Natural killer cell treated with Interleukin-12 subunit alpha and Interleukin-12 subunit beta and Interleukin-15 and Interleukin-18, amount 100 ng/mL, for 72 hours (primary cell): ENCODE results near the gene TNFSF13B. TPM values are rescaled to one million over a fixed set of nuclear protein-coding genes. Genes with fewer than 3 reads are reported as not detected.
"Not testable (repeated sequence)": the region's sequence is repeated elsewhere in the genome, so short reads cannot be mapped to it uniquely, and the experiment has no call there.

Experiments used
- ATAC-seq, 2 donors: fragments of 150-1000 bp; cut with Tn5 transposase in 1 of 2; sonication (Bioruptor Pico), chemical (Tn5 transposase) in 1 of 2; 2 replicates each; pipeline ENCODE4 v1.10.0; 2021
- DNase-seq: peaks from one replicate; pipeline ENCODE4 v3.0.0; 2022; ENCODE audit warnings: low spot score
- H3K27ac Mint-ChIP-seq, 2 donors: 1 replicate in 1 of 2; 2 replicates in 1 of 2; pipeline ENCODE4 v1.8.0; 2022; ENCODE audit warnings: mixed read lengths in 2 of 2, mild to moderate bottlenecking in 1 of 2, moderate library complexity in 1 of 2
- H3K27me3 Mint-ChIP-seq, 2 donors: 1 replicate in 1 of 2; 2 replicates in 1 of 2; pipeline ENCODE4 v1.8.0; 2022; ENCODE audit warnings: mixed read lengths in 2 of 2
- H3K36me3 Mint-ChIP-seq: one replicate; pipeline ENCODE4 v1.8.0; 2022; ENCODE audit warnings: mixed read lengths
- H3K4me1 Mint-ChIP-seq, 2 donors: 1 replicate in 1 of 2; 2 replicates in 1 of 2; pipeline ENCODE4 v1.8.0; 2022; ENCODE audit warnings: low read depth in 2 of 2, mixed read lengths in 2 of 2, mild to moderate bottlenecking in 1 of 2
- H3K4me3 Mint-ChIP-seq: one replicate; pipeline ENCODE4 v1.8.0; 2022; ENCODE audit warnings: mixed read lengths
- H3K9me3 Mint-ChIP-seq: 2 replicates; pipeline ENCODE4 v1.8.0; 2022; ENCODE audit warnings: mixed read lengths
- total RNA-seq, 2 donors: library from RNA; stranded (reverse); gene quantifications; one replicate each; pipeline ENCODE4 v1.2.3, GENCODE V29; 2022

The TNFSF13B gene
- 1 to 10 TPM; 3.0 to 4.0 TPM for total RNA-seq

- Mint-ChIP-seq H3K36me3 (no peaks in the 10 kb centered on the region), H3K4me3 (peak within 1 kb of the TSS; percentile 85), H3K27me3 (no peaks in the 10 kb centered on the region), H3K4me1 (peaks cover 42 to 55% of the 10 kb centered on the region in 2 donors), H3K27ac (peak within 1 kb of the TSS; percentile 73 to 91), H3K9me3 (no peaks in the 10 kb centered on the region)
- DNase-seq (peak; percentile 66), ATAC-seq (peak; percentile 83 to 86)
Observed at GRCh38 chr13:108269601-108270328, at the start of gene TNFSF13B. TNFSF13B (plus strand) TSS chr13:108269718; CDS start chr13:108269896, 178 bp downstream.

GRCh38 chr13:108220041-108220440 lies 49.5 kb upstream of the TNFSF13B start:
- Mint-ChIP-seq H3K4me1 (peaks cover 28 to 39% of the 10 kb centered on the region in 2 donors), H3K27me3 (no peaks in the 10 kb centered on the region), H3K36me3 (no peaks in the 10 kb centered on the region), H3K27ac (peak overlapping the region; percentile 95 to 97), H3K9me3 (no peaks in the 10 kb centered on the region), H3K4me3 (peak overlapping the region; percentile 93)
- ATAC-seq (no peak), DNase-seq (no peak)

- DNase-seq (no peak), ATAC-seq (no peak)
- Mint-ChIP-seq H3K27ac (no peak overlapping the region), H3K27me3 (no peaks in the 10 kb centered on the region), H3K4me3 (no peak overlapping the region), H3K9me3 (no peaks in the 10 kb centered on the region), H3K36me3 (no peaks in the 10 kb centered on the region), H3K4me1 (peaks cover 42 to 50% of the 10 kb centered on the region in 2 donors)
Observed at GRCh38 chr13:108223687-108224503, 45.6 kb upstream of the TNFSF13B start.

GRCh38 chr13:108225440-108225839 lies 44.1 kb upstream of the TNFSF13B start:
- no peaks in the 10 kb centered on the region for H3K27me3 Mint-ChIP-seq
- H3K9me3 Mint-ChIP-seq, result no peaks in the 10 kb centered on the region
- peak in 1 of 2 donors; percentile 73 for ATAC-seq
- peaks cover 29 to 37% of the 10 kb centered on the region in 2 donors for H3K4me1 Mint-ChIP-seq
- peak overlapping the region; percentile 19 for H3K4me3 Mint-ChIP-seq
- H3K36me3 Mint-ChIP-seq, result no peaks in the 10 kb centered on the region
- DNase-seq, result no peak
- H3K27ac Mint-ChIP-seq, result no peak overlapping the region

- ATAC-seq, result peak in 1 of 2 donors; percentile 36
- H3K9me3 Mint-ChIP-seq, result no peaks in the 10 kb centered on the region
- no peak for DNase-seq
- H3K36me3 Mint-ChIP-seq, result no peaks in the 10 kb centered on the region
- H3K27me3 Mint-ChIP-seq, result no peaks in the 10 kb centered on the region
- H3K4me1 Mint-ChIP-seq, result peaks cover 29 to 32% of the 10 kb centered on the region in 2 donors
- peak overlapping the region in 1 of 2 donors; percentile 34 for H3K27ac Mint-ChIP-seq
- H3K4me3 Mint-ChIP-seq, result peak overlapping the region; percentile 19
Observed at GRCh38 chr13:108226184-108226583, 43.3 kb upstream of the TNFSF13B start.

GRCh38 chr13:108227651-108228272 lies 41.8 kb upstream of the TNFSF13B start:
- Mint-ChIP-seq H3K4me1 (peaks cover 29 to 32% of the 10 kb centered on the region in 2 donors), H3K27me3 (no peaks in the 10 kb centered on the region), H3K9me3 (no peaks in the 10 kb centered on the region), H3K36me3 (no peaks in the 10 kb centered on the region), H3K4me3 (no peak overlapping the region), H3K27ac (no peak overlapping the region)
- ATAC-seq, result no peak
- DNase-seq, result no peak

GRCh38 chr13:108230377-108230776 lies 39.1 kb upstream of the TNFSF13B start:
- DNase-seq, result no peak
- Mint-ChIP-seq H3K4me1 (peaks cover 16 to 22% of the 10 kb centered on the region in 2 donors), H3K36me3 (no peaks in the 10 kb centered on the region), H3K27me3 (no peaks in the 10 kb centered on the region), H3K9me3 (no peaks in the 10 kb centered on the region), H3K4me3 (no peak overlapping the region), H3K27ac (no peak overlapping the region)
- ATAC-seq, result no peak

GRCh38 chr13:108249150-108249549 lies 20.4 kb upstream of the TNFSF13B start:
- Mint-ChIP-seq H3K9me3 (peaks cover 15% of the 10 kb centered on the region), H3K4me1 (peaks cover 0 to 3% of the 10 kb centered on the region in 2 donors), H3K36me3 (peaks cover 27% of the 10 kb centered on the region), H3K27me3 (no peaks in the 10 kb centered on the region), H3K4me3 (no peak overlapping the region), H3K27ac (no peak overlapping the region)
- DNase-seq, result no peak
- no peak for ATAC-seq

- ATAC-seq (no peak), DNase-seq (no peak)
- Mint-ChIP-seq H3K4me1 (no peaks in the 10 kb centered on the region), H3K36me3 (no peaks in the 10 kb centered on the region), H3K4me3 (no peak overlapping the region), H3K27me3 (no peaks in the 10 kb centered on the region), H3K9me3 (no peaks in the 10 kb centered on the region), H3K27ac (no peak overlapping the region)
Observed at GRCh38 chr13:108257248-108257647, 12.3 kb upstream of the TNFSF13B start.

- Mint-ChIP-seq H3K27ac (no peak overlapping the region), H3K9me3 (no peaks in the 10 kb centered on the region), H3K36me3 (no peaks in the 10 kb centered on the region), H3K4me3 (no peak overlapping the region), H3K27me3 (no peaks in the 10 kb centered on the region), H3K4me1 (peaks cover 19 to 29% of the 10 kb centered on the region in 2 donors)
- ATAC-seq, result no peak
- no peak for DNase-seq
Observed at GRCh38 chr13:108263621-108264355, 5.7 kb upstream of the TNFSF13B start.

- Mint-ChIP-seq H3K4me3 (peak overlapping the region; percentile 78), H3K27ac (peak overlapping the region; percentile 81 to 91), H3K27me3 (no peaks in the 10 kb centered on the region), H3K4me1 (peaks cover 39 to 50% of the 10 kb centered on the region in 2 donors), H3K36me3 (no peaks in the 10 kb centered on the region), H3K9me3 (no peaks in the 10 kb centered on the region)
- no peak for DNase-seq
- no peak for ATAC-seq
Observed at GRCh38 chr13:108266321-108266990, 3.1 kb upstream of the TNFSF13B start.

GRCh38 chr13:108267347-108267746 lies 2.2 kb upstream of the TNFSF13B start:
- Mint-ChIP-seq H3K4me1 (peaks cover 40 to 54% of the 10 kb centered on the region in 2 donors), H3K27ac (peak overlapping the region; percentile 81 to 91), H3K27me3 (no peaks in the 10 kb centered on the region), H3K9me3 (no peaks in the 10 kb centered on the region), H3K36me3 (no peaks in the 10 kb centered on the region), H3K4me3 (no peak overlapping the region)
- DNase-seq (no peak), ATAC-seq (no peak)

GRCh38 chr13:108267855-108268254 lies 1.7 kb upstream of the TNFSF13B start:
- peak overlapping the region in 1 of 2 donors; percentile 91 for H3K27ac Mint-ChIP-seq
- not testable (repeated sequence) for H3K27me3 Mint-ChIP-seq, DNase-seq

More at GRCh38 chr13:108267855-108268254, 1.7 kb upstream of the TNFSF13B start:
- H3K9me3 Mint-ChIP-seq, H3K36me3 Mint-ChIP-seq, ATAC-seq, H3K4me3 Mint-ChIP-seq: not testable (repeated sequence)
- peaks cover 42 to 55% of the 10 kb centered on the region in 2 donors for H3K4me1 Mint-ChIP-seq
